Muscle of arm (tissue), 14 donors: ENCODE results near the gene HYCC1. TPM values are rescaled to one million over a fixed set of nuclear protein-coding genes. Genes with fewer than 3 reads are reported as not detected.
A peak's percentile ranks its signal among the peaks of the same experiment; 100 is the strongest.
"Not testable (repeated sequence)": the region's sequence is repeated elsewhere in the genome, so short reads cannot be mapped to it uniquely, and the experiment has no call there.

Experiments used
- DNase-seq: peaks from one replicate; pipeline ENCODE4 v3.0.0-alpha.2; 2013
- long read RNA-seq, 11 donors: transcript quantifications; one replicate each; lab custom pipeline, GENCODE V29; 2026
- polyA plus RNA-seq, 12 donors: library from polyadenylated mRNA; unstranded; fragments of 120-200 nt; gene quantifications; one replicate each; pipeline ENCODE4 v1.2.1, GENCODE V29; 2013; ENCODE audit not compliant: insufficient read length in 12 of 12

HYCC1 gene
- polyA plus RNA-seq: 10 to 100 TPM in 11 of 12 donors, not detected in 1; 18.7 to 40.4 (median 31.8) TPM
- long read RNA-seq, donor 1, full-length matches to known transcripts: 16 of 21 reads
- long read RNA-seq, donor 1, partial matches to known transcripts: 5 of 21 reads
- long read RNA-seq, donor 1, other reads (novel, unspliced or antisense): 0 of 21 reads
- long read RNA-seq, donor 2, transcript FAM126A-201 (4 exons, 616 nt): major isoform, 9 of 13 reads
- long read RNA-seq, donor 2, partial matches to known transcripts: 0 of 13 reads
- long read RNA-seq, donor 2, other reads (novel, unspliced or antisense): 0 of 13 reads
- long read RNA-seq, donor 3, full-length matches to known transcripts: 5 of 5 reads
- long read RNA-seq, donor 3, partial matches to known transcripts: 0 of 5 reads
- long read RNA-seq, donor 3, other reads (novel, unspliced or antisense): 0 of 5 reads
- long read RNA-seq, donor 4, partial matches to known transcripts: 0 of 2 reads
- long read RNA-seq, donor 4, other reads (novel, unspliced or antisense): 0 of 2 reads
- long read RNA-seq, donor 5, partial matches to known transcripts: 52 of 83 reads
- long read RNA-seq, donor 5, other reads (novel, unspliced or antisense): 28 of 83 reads
- long read RNA-seq, donor 6, transcript FAM126A-201 (4 exons, 616 nt): major isoform, 6 of 7 reads
- long read RNA-seq, donor 6, partial matches to known transcripts: 0 of 7 reads
- long read RNA-seq, donor 6, other reads (novel, unspliced or antisense): 0 of 7 reads
- long read RNA-seq, donor 7, transcript FAM126A-201 (4 exons, 616 nt): major isoform, 5 of 7 reads
- long read RNA-seq, donor 7, partial matches to known transcripts: 0 of 7 reads
- long read RNA-seq, donor 7, other reads (novel, unspliced or antisense): 0 of 7 reads
- long read RNA-seq, donor 8, transcript FAM126A-201 (4 exons, 616 nt): major isoform, 5 of 18 reads
- long read RNA-seq, donor 8, partial matches to known transcripts: 9 of 18 reads
- long read RNA-seq, donor 8, other reads (novel, unspliced or antisense): 0 of 18 reads
- long read RNA-seq, donor 9, transcript FAM126A-201 (4 exons, 616 nt): major isoform, 5 of 7 reads
- long read RNA-seq, donor 9, partial matches to known transcripts: 0 of 7 reads
- long read RNA-seq, donor 9, other reads (novel, unspliced or antisense): 0 of 7 reads
- long read RNA-seq, donor 10, transcript FAM126A-201 (4 exons, 616 nt): minor isoform, 5 of 14 reads
- long read RNA-seq, donor 10, transcript FAM126A-202 (12 exons, 3,130 nt): major isoform, 9 of 14 reads
- long read RNA-seq, donor 10, partial matches to known transcripts: 0 of 14 reads
- long read RNA-seq, donor 10, other reads (novel, unspliced or antisense): 0 of 14 reads
- long read RNA-seq, donor 11, transcript FAM126A-201 (4 exons, 616 nt): major isoform, 9 of 13 reads
- long read RNA-seq, donor 11, partial matches to known transcripts: 0 of 13 reads
- long read RNA-seq, donor 11, other reads (novel, unspliced or antisense): 0 of 13 reads

DNA sequence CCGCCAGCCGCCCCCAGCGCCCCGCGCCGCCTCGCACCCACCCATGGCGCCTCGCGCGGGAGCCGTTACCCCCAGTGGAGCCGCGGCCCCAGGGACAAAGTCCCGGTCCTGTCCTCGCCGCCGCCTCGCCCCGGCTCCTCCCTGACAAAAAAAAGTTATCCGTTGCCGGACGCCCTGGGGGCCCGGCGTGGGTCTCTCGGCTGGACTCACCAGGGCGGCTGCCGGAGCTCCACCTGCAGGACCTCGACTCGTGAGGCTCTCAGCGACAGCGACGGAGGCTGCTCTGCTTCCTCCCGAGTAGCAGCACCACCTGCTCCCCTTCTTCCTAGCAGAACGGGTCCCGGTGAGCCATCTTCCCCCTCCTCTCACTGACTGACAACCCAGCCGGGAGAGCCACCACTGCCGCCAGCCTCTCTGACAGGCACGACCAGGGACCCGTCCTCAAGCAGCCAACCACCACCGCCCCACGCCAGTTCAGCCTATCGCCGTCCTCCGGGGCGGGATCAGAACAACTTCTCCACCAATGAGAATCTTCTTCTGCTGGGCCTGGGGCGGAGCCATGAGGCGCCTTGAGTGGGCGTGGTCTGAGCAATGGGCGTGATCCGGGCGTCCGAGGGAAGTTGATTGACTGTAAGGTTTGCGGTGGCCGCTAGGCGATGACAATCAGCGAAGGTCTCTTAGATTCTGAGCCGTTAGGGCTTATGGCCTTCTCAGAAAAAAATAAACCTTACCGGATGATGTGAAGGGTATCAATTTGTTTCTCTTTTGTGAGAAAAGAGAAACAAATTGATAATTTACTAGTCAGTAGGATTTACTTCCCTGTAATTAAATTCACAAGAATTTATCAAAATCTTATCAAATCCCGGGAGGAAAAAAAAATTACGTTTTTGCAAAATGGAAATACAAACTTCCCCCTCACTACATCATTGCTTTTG, at the start of gene HYCC1:
Gene HYCC1 (minus strand): TSS at position 416 of the 935 bp plus-strand sequence. CDS start 23,019 bp downstream, outside the sequence.
- DNase-seq: peak; percentile 99

DNA sequence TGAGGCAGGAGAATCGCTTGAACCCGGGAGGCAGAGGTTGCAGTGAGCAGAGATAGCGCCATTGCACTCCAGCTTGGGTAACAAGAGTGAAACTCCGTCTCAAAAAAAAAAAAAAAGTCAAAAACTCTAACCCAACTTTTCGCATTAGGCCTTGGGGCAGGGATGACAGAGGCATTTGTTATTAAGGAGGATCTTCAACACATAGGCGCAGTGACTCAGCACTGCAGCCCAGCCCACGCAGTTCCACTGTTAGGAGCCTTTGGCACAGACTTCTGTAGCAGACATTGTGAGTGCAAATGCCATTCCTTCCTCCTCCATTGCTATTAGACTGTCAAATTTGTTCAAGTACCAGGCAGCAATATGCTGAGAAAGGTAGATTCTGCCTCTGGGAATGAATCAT, 48.5 kb upstream of the HYCC1 start:
- DNase-seq: no peak

DNA sequence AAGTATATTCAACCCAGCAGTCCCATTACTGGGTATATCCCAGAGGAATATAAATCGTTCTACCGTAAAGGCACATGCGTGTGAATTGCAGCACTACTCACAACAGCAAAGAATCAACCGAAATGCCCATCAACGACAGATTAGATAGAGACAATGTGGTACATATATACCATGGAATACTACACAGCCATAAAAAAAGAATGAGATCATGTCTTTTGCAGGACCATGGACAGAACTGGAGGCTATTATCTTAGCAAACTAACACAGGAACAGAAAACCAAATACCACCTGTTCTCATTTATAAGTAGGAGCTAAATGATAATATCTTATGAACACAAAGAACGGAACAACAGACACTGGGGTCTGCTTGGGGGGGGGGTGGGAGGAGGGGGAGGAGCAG, 47.4 kb upstream of the HYCC1 start:
- DNase-seq: no peak

DNA sequence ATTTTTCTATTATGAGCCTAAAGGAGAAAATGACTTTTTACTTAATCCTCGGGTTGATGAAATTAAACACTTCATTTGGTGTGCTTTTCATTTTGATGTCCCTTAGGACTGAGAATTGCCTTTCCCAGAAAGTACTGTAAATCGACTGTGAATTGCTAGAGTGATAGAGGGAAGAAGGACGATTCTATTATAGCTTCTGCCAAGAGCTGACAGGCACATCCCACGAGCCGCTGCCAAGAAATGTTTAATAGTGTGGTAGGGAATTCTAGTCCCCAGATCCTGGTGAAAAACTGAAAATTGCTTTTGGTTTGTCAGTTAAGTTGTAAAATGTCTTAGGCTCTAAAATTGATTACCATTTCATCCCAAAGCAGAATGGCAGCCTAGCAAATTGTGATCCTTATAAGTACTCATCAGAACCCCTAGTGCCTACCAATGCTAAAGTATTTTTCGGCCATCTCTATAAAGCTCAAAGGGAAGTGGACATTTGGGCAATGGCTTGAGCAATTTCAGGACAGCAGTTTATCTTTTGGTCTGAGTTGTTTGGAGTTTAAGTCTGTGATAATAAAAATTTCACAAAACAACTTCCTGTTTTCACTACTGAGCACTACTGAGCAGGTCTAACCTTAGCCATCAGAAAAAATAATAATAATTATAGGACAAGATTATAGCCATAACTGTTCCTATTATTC, 44.6 kb upstream of the HYCC1 start:
- no peak for DNase-seq

DNA sequence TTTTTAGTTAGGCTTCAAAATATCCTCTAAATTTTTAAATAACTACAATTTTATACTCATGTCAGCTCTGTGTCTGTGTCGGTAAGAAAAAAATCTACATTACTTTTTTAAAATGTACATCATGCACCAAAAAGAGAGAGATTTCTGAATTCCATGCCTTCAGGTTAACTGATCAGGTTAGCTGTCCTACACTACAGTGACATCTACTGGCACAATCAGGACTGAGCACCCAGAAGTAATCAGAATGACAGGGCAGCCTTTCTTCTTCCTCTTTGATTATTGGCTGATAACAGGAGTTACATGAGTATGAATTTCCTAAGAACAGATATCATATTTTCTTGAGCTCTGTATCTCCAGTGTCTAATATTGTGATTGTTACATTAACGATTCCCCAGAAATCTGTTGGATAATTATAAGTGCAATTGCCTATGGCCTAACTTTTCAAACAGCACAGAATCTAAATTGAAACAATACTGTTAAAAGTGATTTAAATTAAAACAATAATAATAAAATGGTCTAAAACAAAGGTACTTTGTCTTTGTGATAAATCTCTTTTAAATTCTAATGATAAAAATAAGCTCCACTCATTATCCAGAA, 41.8 kb upstream of the HYCC1 start:
- peak; percentile 57 for DNase-seq

DNA sequence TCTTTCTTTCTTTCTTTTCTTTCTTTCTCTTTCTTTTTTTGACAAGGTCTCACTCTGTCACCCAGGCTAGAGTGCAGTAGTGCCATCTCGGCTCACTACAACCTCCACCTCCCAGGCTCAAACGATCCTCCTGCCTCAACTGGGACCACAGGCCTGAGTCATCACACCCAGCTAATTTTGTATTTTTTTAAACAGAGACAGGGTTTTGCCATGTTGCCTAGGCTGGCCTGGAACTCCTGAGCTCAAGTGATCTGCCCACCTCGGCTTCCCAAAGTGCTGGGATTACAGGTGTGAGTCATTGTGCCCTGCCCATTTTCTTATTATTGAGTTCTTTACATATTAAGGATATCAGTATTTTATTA, 37.2 kb upstream of the HYCC1 start:
- DNase-seq: not testable (repeated sequence)

DNA sequence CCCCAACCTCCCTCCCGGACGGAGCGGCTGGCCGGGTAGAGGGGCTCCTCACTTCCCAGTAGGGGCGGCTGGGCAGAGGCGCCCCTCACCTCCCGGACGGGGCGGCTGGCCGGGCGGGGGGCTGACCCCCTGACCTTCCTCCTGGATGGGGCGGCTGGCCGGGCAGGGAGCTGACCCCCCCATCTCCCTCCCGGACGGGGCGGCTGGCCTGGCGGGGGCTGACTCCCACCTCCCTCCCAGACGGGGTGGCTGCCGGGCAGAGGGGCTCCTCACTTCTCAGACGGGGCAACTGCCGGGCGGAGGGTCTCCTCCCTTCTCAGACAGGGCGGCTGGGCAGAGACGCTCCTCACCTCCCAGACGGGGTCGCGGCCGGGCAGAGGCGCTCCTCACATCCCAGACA, 32.4 kb upstream of the HYCC1 start:
- DNase-seq: not testable (repeated sequence)

DNA sequence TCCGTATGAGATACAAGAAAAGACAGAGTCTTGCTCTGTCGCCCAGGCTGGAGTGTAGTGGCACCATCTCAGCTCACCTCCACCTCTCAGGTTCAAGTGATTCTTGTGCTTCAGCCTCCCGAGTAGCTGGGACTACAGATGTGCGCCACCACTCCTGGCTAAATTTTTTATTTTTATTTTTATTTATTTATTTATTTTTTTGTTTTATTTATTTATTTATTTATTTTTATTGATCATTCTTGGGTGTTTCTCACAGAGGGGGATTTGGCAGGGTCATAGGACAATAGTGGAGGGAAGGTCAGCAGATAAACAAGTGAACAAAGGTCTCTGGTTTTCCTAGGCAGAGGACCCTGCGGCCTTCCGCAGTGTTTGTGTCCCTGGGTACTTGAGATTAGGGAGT, 31.2 kb upstream of the HYCC1 start:
- DNase-seq: not testable (repeated sequence)

DNA sequence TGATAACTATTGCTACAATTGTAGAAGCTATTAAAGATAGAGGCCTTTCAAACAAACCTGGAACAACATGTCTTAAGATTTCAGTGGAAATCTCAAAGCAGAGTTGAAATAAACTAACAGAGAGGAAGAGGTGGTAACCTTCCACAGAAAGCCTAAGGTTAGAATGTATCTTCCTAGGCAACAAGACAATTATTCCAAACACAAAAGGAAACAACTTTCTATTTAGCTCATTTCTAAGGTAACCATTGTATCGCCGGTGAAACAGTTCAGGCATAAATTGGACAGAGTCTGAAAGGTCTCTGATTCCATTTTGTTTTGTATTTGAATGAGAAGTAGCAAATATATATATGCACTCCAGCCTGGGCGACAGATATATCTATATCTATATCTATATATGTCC, 30.7 kb upstream of the HYCC1 start:
- DNase-seq: no peak

DNA sequence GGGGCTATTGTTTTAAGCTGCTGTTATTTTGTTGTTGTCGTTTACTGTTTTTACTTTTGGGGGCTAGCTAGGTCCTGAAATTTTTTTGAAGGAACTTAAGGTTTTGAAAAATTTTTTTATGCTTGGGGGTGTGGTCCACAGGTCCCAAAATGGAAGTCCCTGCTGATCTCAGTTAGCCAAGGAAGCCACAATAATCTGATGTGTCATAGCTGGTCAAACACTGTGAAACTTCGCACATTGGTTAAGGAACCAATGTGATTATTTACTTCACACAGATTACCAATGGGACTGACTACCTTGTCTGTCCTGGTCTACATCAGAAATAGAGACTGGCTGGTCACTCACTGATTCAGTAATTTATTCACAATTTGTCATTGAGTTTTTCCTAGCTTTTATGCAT, 29.5 kb upstream of the HYCC1 start:
- no peak for DNase-seq

DNA sequence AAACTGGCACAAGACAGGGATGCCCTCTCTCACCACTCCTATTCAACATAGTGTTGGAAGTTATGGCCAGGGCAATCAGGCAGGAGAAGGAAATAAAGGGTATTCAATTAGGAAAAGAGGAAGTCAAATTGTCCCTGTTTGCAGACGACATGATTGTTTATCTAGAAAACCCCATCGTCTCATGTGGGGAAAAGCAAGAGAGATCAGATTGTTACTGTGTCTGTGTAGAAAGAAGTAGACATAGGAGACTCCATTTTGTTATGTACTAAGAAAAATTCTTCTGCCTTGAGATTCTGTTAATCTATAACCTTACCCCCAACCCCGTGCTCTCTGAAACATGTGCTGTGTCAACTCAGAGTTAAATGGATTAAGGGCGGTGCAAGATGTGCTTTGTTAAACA, 25.7 kb upstream of the HYCC1 start:
- DNase-seq: not testable (repeated sequence)

DNA sequence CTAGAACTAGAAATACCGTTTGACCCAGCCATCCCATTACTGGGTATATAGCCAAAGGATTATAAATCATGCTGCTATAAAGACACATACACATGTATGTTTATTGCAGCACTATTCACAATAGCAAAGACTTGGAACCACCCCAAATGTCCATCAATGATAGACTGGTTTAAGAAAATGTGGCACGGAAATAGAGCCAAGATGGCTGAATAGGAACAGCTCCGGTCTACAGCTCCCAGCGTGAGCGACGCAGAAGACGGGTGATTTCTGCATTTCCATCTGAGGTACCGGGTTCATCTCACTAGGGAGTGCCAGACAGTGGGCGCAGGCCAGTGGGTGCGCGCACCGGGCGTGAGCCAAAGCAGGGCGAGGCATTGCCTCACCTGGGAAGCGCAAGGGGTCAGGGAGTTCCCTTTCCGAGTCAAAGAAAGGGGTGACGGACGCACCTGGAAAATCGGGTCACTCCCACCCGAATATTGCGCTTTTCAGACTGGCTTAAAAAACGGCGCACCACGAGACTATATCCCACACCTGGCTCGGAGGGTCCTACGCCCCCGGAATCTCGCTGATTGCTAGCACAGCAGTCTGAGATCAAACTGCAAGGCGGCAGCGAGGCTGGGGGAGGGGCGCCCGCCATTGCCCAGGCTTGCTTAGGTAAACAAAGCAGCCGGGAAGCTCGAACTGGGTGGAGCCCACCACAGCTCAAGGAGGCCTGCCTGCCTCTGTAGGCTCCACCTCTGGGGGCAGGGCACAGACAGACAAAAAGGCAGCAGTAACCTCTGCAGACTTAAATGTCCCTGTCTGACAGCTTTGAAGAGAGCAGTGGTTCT, 21.8 kb upstream of the HYCC1 start:
- DNase-seq: not testable (repeated sequence)

DNA sequence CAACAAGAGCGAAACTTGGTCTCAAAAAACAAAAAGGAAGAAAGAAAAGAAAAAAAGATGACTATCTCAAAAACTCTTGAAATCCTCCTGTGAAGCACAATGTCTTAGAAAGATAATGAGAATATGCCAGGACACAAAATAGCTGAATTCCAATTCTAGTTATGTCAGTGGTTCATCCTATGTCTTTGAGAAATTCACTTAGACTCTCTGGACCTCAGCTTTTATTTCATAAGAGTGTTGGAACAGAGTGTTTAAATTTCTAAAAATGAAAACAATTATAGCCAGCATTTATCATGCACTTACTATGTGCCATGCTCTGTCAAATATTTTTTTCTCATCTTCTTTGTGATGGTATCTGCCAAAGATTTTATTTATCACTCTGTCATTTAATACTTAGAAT, 13.3 kb upstream of the HYCC1 start:
- no peak for DNase-seq

DNA sequence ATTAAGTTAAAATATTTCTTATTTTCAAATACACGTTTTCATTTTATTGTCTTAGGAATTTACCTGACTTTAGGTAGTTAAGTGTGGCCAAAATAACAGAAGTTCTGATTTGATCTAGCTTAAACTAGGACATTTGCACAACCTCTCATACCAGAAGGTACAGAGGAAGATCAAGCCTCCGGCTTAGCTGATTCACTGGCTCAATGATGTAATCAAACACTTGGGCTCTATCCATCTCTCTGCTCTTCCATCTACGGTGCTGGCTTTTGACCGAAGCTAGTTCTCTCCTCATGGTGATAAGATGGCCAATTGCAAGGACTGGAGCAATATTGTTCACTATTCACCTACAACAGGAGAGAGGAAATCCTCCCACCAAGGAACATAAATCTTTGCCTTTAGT, 12.2 kb upstream of the HYCC1 start:
- no peak for DNase-seq

DNA sequence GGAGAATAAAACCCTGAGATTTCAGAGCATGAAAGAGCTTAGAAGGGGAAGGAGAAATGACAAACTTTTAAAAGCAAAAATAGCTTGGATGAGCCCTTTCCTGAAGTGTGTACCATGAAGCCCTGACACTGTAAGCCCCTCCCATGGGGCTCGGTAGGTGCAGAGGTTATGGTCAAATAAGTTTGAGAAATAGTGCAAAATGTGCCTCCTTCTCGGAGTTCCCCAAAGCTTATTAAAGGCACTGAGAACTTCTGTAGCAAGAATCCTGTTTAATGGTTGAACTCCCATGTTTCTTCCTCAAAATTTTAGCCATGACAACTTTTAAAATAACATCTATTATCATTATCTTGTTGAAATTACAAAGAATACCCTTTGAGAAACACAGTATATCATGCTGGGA, 10.5 kb upstream of the HYCC1 start:
- no peak for DNase-seq

DNA sequence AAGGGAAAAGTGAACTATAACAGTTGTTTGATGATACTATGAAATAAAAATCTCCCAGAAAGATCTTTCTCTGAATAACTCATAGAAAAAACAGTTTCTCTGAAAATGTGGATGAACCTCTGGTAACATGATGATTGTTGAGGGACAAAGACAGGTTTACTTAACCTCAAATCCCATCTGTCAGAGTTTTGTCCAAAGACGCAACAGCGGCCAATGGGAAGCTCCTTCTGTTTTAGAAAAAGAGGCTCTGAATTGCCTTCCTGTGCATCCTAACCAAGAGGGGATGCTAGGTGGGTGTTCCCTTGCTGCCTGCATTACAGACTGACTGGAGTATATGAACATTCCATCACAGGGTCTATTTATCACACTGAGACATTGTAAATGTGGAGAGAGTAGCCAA, 8.9 kb upstream of the HYCC1 start:
- DNase-seq: no peak

DNA sequence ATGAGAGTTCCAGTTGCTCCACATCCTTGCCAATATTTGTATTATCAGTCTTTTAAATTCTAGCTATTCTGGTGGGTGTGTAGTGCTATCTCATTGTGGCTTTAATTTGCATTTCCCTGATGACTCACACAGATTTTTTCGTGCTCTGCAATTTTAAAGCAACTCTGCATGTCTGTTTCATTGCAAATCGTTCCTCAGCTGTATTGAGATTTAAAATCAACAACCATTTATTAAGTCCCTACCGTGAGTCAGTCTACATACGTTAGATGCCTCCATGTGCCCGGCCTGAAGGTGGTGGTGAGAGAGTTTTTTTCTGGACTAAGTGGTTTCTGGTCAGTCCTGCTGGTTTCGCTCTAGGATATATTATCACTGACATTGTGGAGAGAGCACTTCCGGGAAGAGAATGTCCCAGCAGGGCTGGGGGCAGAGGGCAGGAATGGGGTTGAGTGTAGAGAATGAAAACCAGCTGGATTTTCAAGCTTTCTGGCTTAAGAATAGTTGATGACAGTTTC, 8.4 kb upstream of the HYCC1 start:
- DNase-seq: no peak

DNA sequence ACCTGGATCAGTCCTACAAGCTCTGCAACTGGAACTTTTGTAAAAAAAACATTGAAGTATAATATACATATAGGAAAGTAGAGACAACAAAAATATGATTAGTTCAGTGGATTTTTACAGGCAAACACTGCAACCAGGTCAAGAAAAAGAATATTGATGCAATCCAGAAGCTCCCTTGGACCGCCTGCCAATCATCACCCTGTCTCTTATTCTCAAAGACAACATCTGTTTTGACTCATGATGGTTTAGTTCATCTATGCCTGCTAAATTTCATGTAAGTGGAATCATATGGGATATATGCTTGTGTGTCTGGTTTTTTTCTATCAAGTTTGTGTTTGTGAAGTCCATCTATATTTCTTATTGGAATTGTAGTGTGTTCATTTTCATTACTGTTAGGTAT, 7.7 kb upstream of the HYCC1 start:
- DNase-seq: no peak
